NCI-H2227 (cell line): ENCODE measurements around the gene CFHR1.

Experiments used
- DNase-seq: peaks from one replicate; lab custom pipeline; 2025; ENCODE audit not compliant: unreplicated experiment; lab: John Stamatoyannopoulos, UW

CFHR1 gene

DNA sequence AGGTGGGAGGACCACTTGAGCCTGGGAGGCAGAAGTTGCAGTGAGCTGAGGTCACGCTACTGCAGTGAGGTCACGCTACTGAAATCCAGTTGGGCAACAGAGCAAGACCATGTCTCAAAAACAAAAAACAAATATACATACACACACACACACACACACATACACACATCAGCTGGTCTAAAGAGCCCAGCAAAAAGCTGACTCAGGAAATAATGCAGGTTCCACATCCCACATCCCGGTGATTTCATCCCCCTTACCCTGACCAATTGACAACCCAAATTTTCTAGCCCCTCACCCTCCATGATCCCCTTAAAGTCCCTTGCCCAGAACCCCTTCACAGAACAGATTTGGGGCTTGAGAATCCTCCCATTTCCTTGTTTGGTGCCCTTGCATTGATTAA, 56.4 kb downstream of the CFHR1 start:
- DNase-seq: no peak

DNA sequence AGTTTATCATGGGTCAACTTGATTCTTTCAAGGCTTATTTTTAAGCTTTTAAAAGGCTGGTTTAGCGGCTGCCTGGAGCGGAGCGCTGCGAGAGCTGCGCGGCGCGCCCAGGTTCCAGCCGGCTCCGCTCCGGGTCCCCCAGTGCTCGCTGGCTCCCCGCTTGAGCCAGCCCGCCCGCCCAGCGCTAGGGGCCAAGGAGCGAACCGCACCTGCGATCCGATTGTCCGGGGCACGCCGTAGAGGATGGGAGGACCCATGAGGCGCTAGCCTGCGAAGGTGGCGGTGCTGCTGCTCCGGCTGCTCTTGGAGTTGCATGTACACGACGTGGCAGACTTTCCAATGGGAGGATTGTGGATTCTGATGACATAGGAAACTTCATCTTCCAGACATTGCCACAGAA, 58.4 kb downstream of the CFHR1 start:
- peak; percentile 12 for DNase-seq
